HG03432 (cell line): ENCODE data around the gene RASA2.
"Not testable (repeated sequence)": the region's sequence is repeated elsewhere in the genome, so short reads cannot be mapped to it uniquely, and the experiment has no call there.

Experiments used
- ATAC-seq: cut with Tn5 transposase; IDR thresholded peaks from one replicate; pipeline ENCODE4 v1.9.1; 2021; ENCODE audit warnings: mild to moderate bottlenecking, moderate library complexity; ENCODE audit not compliant: unreplicated experiment

RASA2 gene

GRCh38 chr3:141489203-141489602 lies 2.4 kb downstream of the RASA2 start:
- no peak for ATAC-seq

- no peak for ATAC-seq
Measured at GRCh38 chr3:141491081-141491480, 4.3 kb downstream of the RASA2 start.

GRCh38 chr3:141491929-141492328 lies 5.1 kb downstream of the RASA2 start:
- ATAC-seq = no peak

- no peak for ATAC-seq
Measured at GRCh38 chr3:141493184-141493583, 6.4 kb downstream of the RASA2 start.

GRCh38 chr3:141497589-141497988 lies 10.8 kb downstream of the RASA2 start:
- not testable (repeated sequence) for ATAC-seq

GRCh38 chr3:141498598-141499223 lies 11.9 kb downstream of the RASA2 start:
- peak; percentile 99 for ATAC-seq

GRCh38 chr3:141499284-141499683 lies 12.5 kb downstream of the RASA2 start:
- no peak for ATAC-seq

GRCh38 chr3:141499965-141500364 lies 13.1 kb downstream of the RASA2 start:
- ATAC-seq = no peak

- no peak for ATAC-seq
Measured at GRCh38 chr3:141500397-141500796, 13.6 kb downstream of the RASA2 start.

GRCh38 chr3:141505166-141505565 lies 18.3 kb downstream of the RASA2 start:
- ATAC-seq = no peak

GRCh38 chr3:141506071-141506470 lies 19.2 kb downstream of the RASA2 start:
- no peak for ATAC-seq

GRCh38 chr3:141507392-141508066 lies 20.7 kb downstream of the RASA2 start:
- no peak for ATAC-seq

- no peak for ATAC-seq
Measured at GRCh38 chr3:141508067-141508436, 21.2 kb downstream of the RASA2 start.

GRCh38 chr3:141511361-141511760 lies 24.5 kb downstream of the RASA2 start:
- ATAC-seq = no peak

GRCh38 chr3:141514382-141514781 lies 27.6 kb downstream of the RASA2 start:
- ATAC-seq = no peak

- no peak for ATAC-seq
Measured at GRCh38 chr3:141519587-141519986, 32.8 kb downstream of the RASA2 start.

- no peak for ATAC-seq
Measured at GRCh38 chr3:141521781-141522180, 35.0 kb downstream of the RASA2 start.

GRCh38 chr3:141523615-141524375 lies 37.0 kb downstream of the RASA2 start:
- no peak for ATAC-seq

- no peak for ATAC-seq
Measured at GRCh38 chr3:141524988-141525387, 38.2 kb downstream of the RASA2 start.

- no peak for ATAC-seq
Measured at GRCh38 chr3:141525814-141526213, 39.0 kb downstream of the RASA2 start.

- no peak for ATAC-seq
Measured at GRCh38 chr3:141526709-141527108, 39.9 kb downstream of the RASA2 start.

GRCh38 chr3:141528800-141529199 lies 42.0 kb downstream of the RASA2 start:
- ATAC-seq = no peak
